ENCODE data around the gene RSBN1L.

Gene RSBN1L

DNA sequence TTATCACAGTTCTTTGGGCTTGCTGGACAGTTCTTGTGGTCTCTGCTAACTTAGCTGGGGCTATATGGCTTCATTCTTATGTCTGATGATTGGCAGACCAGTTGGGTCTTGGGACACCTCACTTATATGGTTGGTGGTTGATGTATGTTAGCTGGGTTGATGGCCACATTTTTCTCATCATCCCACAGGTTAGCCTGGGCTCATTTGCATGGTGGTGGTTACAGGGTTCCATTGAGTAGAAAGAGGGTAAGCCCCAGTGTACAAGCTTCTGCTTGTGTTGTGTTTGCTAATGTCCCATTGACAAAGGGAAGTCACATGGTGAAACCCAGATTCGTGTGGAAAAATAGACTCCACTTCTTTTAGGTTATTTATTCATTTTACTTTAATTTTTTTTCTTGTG lies 61.3 kb downstream of the RSBN1L start:
- Histone ChIP-seq H3K9ac (ENCODE audit: low read length) (no peak overlapping the region), H3K36me3 (ENCODE audit: control insufficient read depth, low read depth, low read length) (no peaks in the 10 kb centered on the region), H3K4me1 (ENCODE audit: control insufficient read depth, low read depth, low read length) (no peaks in the 10 kb centered on the region), H3K27ac (ENCODE audit: low read length) (no peak overlapping the region), H3K4me3 (ENCODE audit: low read length) (no peak overlapping the region), H3K9me3 (ENCODE audit: control insufficient read depth, low read depth, low read length) (no peaks in the 10 kb centered on the region), H3K27me3 (ENCODE audit: control insufficient read depth, insufficient read depth, low read length) (no peaks in the 10 kb centered on the region)

DNA sequence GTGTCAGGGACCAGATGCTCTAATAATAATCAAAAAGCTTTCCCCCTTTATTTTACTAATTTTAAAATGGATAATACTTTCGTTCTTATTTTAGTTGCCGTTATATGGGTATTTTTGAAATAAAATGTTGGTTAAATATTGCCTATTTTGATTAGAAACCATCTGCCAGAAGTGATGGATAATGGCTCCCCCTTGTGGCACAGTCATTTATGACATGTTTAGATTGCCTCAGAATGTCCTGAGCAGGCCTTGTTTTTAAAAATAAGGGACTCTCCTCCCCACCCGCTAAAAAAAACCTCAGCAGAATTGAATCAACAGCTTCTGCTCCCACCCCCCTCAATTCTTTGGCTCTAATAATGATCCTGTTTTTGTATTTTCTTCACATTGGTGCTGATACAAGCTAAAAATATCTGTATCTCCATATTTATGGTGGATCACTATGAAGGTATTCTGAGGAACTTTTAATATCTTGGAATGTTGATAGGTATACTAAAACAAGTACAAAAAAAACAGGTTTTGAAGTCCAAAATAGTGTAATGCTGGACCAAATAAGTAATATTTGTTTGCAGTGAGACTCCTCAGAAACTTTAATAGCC lies 63.1 kb downstream of the RSBN1L start:
- Histone ChIP-seq H3K4me1 (ENCODE audit: control insufficient read depth, low read depth, low read length) (no peaks in the 10 kb centered on the region), H3K4me3 (ENCODE audit: low read length) (no peak overlapping the region), H3K27ac (ENCODE audit: low read length) (no peak overlapping the region), H3K36me3 (ENCODE audit: control insufficient read depth, low read depth, low read length) (no peaks in the 10 kb centered on the region), H3K27me3 (ENCODE audit: control insufficient read depth, insufficient read depth, low read length) (no peaks in the 10 kb centered on the region), H3K9ac (ENCODE audit: low read length) (no peak overlapping the region), H3K9me3 (ENCODE audit: control insufficient read depth, low read depth, low read length) (no peaks in the 10 kb centered on the region)

DNA sequence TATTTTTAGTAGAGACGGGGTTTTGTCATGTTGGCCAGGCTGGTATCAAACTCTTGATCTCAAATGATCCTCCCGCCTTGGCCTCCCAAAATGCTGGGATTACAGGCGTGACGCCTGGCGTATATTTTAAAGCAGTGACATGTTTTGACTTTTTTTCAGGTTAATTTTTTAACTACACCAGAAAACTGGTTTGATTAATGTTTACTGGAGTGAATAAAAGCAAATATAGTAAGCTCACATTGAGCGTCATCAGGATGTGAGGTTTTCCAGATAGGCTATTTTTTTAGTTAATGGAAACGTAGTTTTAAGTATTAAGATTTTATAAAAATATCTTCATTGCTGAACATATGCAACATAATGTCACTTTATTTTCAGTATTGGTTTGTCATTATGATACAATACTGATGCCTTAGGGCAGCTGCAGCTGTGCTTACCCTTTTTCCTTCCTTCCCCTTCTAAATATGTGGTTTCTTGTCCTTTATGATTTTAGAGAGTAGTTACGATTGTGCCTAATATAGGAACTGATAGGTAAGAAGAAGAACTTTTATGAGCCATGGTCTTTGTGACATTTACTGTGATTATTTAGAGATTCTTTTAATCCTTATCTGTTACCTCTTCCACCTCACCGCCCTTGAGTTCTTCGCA lies 64.7 kb downstream of the RSBN1L start:
- H3K27me3 ChIP-seq (ENCODE audit: control insufficient read depth, insufficient read depth, low read length): no peaks in the 10 kb centered on the region
- H3K36me3 ChIP-seq (ENCODE audit: control insufficient read depth, low read depth, low read length): no peaks in the 10 kb centered on the region
- H3K27ac ChIP-seq (ENCODE audit: low read length): no peak overlapping the region
- H3K4me1 ChIP-seq (ENCODE audit: control insufficient read depth, low read depth, low read length): no peaks in the 10 kb centered on the region
- no peaks in the 10 kb centered on the region for H3K9me3 ChIP-seq (ENCODE audit: control insufficient read depth, low read depth, low read length)
- no peak overlapping the region for H3K4me3 ChIP-seq (ENCODE audit: low read length)
- H3K9ac ChIP-seq (ENCODE audit: low read length): no peak overlapping the region

DNA sequence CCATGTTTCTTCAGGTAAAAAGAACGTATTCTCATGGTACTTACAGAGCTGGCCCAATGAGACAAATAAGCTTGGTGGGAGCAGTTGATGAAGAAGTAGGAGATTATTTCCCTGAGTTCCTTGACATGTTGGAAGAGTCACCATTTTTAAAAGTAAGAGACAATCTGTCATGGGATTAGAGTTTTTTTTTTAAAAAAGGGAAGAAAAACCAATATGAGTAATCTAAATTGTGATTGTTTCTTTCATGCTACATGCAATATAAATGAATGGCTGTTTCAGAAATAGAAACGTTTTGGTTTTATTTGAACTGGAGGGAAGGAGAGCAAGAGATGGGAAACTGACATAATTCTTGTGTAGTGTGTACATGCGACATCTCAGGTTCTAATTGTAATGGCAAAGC lies 69.2 kb downstream of the RSBN1L start:
- Histone ChIP-seq H3K4me3 (ENCODE audit: low read length) (no peak overlapping the region), H3K27ac (ENCODE audit: low read length) (no peak overlapping the region), H3K9ac (ENCODE audit: low read length) (no peak overlapping the region), H3K4me1 (ENCODE audit: control insufficient read depth, low read depth, low read length) (no peaks in the 10 kb centered on the region), H3K27me3 (ENCODE audit: control insufficient read depth, insufficient read depth, low read length) (no peaks in the 10 kb centered on the region), H3K36me3 (ENCODE audit: control insufficient read depth, low read depth, low read length) (no peaks in the 10 kb centered on the region), H3K9me3 (ENCODE audit: control insufficient read depth, low read depth, low read length) (no peaks in the 10 kb centered on the region)

DNA sequence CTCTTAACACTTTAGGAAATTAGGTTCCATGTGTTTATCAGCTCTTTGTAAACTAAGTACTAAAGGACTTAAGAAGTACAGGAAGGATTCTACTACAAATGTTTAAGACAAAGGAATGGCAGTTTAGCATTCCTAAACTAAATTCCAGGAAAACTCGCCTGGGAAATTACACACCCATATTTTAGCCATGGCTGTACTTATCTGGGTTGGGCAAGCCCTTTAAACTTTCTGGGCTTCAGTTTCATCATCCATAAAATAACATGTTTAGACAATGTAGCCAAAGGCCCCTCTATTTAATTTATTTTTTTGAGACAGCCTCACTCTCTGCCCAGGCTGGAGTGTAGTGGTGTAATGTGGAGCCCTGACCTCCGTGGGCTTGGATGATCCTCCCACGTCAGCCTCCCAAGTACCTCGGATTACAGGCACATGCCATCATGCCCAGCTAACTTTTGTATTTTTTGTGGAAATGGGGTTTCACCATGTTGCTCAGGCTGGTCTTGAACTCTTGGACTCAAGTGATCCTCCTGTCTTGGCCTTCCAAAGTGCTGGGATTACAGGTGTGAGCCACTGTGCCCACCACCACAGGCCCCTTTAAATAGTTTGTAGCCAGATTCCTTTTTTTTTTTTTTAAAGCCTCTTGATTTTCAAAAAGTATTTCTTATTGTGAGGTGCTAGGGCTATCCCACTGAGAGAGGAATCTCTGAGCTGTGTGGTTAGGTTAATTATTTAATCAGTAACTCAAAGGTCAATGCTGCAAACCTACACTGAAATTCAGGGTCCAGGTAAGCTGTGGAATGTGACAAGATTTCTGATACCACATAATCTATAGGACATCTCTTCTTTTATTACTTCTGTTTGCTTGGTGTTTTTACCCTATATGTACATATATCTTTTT lies 69.9 kb downstream of the RSBN1L start:
- Histone ChIP-seq H3K9ac (ENCODE audit: low read length) (no peak overlapping the region), H3K27me3 (ENCODE audit: control insufficient read depth, insufficient read depth, low read length) (no peaks in the 10 kb centered on the region), H3K36me3 (ENCODE audit: control insufficient read depth, low read depth, low read length) (no peaks in the 10 kb centered on the region), H3K4me3 (ENCODE audit: low read length) (no peak overlapping the region), H3K4me1 (ENCODE audit: control insufficient read depth, low read depth, low read length) (no peaks in the 10 kb centered on the region), H3K9me3 (ENCODE audit: control insufficient read depth, low read depth, low read length) (no peaks in the 10 kb centered on the region), H3K27ac (ENCODE audit: low read length) (no peak overlapping the region)

DNA sequence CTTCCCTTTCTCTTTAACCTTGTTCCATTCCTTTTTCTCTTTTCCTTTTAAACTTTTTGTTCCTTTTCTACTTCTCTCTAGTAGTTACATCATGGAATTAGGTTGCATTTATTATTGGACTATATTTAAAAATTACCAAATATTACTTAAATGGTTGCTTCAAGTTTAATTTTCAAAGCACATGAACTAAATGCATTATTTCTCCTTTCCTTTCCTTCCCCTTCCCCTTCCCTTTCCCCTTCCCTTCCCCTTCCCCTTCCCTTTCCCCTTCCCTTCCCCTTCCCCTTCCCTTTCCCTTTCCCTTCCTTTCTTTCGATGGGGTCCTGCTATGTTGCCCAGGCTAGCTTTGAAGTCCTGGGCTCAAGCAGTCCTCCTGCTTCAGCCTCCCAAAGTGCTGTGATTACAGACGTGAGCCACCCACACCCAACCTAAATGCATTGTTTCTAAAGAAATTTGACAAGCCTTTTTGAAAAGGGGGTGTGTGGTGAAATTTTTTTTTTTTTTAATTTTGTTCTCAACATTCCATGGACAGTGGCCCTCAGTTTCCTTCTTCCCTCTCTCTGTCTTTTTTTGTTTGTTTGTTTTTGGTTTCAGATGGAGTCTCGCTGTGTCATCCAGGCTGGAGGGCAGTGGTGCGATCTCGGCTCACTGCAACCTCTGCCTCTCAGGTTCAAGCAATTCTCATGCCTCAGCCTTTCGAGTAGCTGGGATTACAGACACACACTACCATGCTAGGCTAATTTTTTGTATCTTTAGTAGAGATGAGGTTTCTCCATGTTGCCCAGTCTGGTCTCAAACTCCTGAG lies 70.7 kb downstream of the RSBN1L start:
- Histone ChIP-seq H3K9ac (ENCODE audit: low read length) (no peak overlapping the region), H3K36me3 (ENCODE audit: control insufficient read depth, low read depth, low read length) (no peaks in the 10 kb centered on the region), H3K4me3 (ENCODE audit: low read length) (no peak overlapping the region), H3K4me1 (ENCODE audit: control insufficient read depth, low read depth, low read length) (no peaks in the 10 kb centered on the region), H3K27ac (ENCODE audit: low read length) (no peak overlapping the region), H3K27me3 (ENCODE audit: control insufficient read depth, insufficient read depth, low read length) (no peaks in the 10 kb centered on the region), H3K9me3 (ENCODE audit: control insufficient read depth, low read depth, low read length) (no peaks in the 10 kb centered on the region)

DNA sequence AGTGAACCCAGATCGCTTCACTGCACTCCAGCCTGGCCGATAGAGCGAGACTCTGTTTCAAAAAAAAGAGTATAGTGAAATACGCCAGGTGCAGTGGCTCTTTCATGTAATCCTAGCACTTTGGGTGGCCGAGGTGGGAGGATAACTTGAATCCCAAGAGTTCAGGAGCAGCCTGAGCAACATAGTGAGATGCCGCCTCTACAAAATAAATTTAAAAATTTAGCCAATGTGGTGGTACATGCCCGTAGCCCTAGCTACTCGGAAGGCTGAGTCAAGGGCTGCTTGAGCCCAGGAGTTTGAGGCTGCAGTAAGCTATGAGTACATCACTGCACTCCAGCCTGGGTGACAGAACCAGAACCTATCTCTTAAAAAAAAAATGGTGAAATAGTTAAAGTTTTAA lies 74.1 kb downstream of the RSBN1L start:
- H3K27me3 ChIP-seq (ENCODE audit: control insufficient read depth, insufficient read depth, low read length): no peaks in the 10 kb centered on the region
- H3K9me3 ChIP-seq (ENCODE audit: control insufficient read depth, low read depth, low read length): no peaks in the 10 kb centered on the region
- H3K36me3 ChIP-seq (ENCODE audit: control insufficient read depth, low read depth, low read length): peaks cover 11% of the 10 kb centered on the region
- H3K27ac ChIP-seq (ENCODE audit: low read length): no peak overlapping the region
- no peaks in the 10 kb centered on the region for H3K4me1 ChIP-seq (ENCODE audit: control insufficient read depth, low read depth, low read length)
- no peak overlapping the region for H3K9ac ChIP-seq (ENCODE audit: low read length)
- H3K4me3 ChIP-seq (ENCODE audit: low read length): no peak overlapping the region

DNA sequence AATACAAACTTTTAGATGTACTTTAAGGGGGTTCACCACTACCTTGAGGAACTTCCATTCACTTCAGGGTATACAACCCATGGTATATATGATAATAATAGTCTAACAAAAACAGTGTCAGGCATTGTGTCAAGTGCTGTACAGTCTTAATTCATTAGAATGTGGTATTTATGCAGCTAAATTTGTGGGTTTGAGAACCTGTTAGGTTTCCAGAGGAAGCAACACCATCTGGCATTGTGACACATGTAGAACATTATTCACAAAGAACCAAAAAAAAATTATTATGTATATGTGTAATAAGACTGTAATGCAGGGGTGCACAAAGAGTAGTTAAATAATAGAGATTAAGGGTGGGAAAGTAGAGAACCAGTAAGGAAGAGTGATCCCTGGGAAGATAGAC lies 75.6 kb downstream of the RSBN1L start:
- H3K4me1 ChIP-seq (ENCODE audit: control insufficient read depth, low read depth, low read length): no peaks in the 10 kb centered on the region
- H3K9ac ChIP-seq (ENCODE audit: low read length): no peak overlapping the region
- H3K27ac ChIP-seq (ENCODE audit: low read length): no peak overlapping the region
- no peaks in the 10 kb centered on the region for H3K27me3 ChIP-seq (ENCODE audit: control insufficient read depth, insufficient read depth, low read length)
- no peak overlapping the region for H3K4me3 ChIP-seq (ENCODE audit: low read length)
- H3K9me3 ChIP-seq (ENCODE audit: control insufficient read depth, low read depth, low read length): no peaks in the 10 kb centered on the region
- H3K36me3 ChIP-seq (ENCODE audit: control insufficient read depth, low read depth, low read length): peaks cover 14% of the 10 kb centered on the region

DNA sequence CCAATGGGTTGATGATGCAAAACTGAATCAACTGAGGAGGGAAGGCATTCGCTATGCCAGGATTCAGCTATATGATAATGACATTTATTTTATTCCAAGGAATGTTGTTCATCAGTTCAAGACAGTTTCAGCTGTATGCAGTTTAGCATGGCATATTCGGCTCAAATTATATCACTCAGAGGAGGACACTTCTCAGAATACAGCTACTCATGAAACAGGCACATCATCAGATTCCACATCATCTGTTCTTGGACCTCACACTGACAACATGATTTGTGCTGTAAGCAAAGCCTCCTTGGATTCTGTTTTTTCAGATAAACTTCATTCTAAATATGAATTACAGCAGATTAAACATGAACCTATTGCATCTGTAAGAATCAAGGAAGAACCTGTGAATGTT lies 82.3 kb downstream of the RSBN1L start:
- Histone ChIP-seq H3K9ac (ENCODE audit: low read length) (no peak overlapping the region), H3K4me3 (ENCODE audit: low read length) (no peak overlapping the region), H3K27ac (ENCODE audit: low read length) (no peak overlapping the region), H3K27me3 (ENCODE audit: control insufficient read depth, insufficient read depth, low read length) (no peaks in the 10 kb centered on the region), H3K36me3 (ENCODE audit: control insufficient read depth, low read depth, low read length) (peaks cover 24% of the 10 kb centered on the region), H3K4me1 (ENCODE audit: control insufficient read depth, low read depth, low read length) (no peaks in the 10 kb centered on the region), H3K9me3 (ENCODE audit: control insufficient read depth, low read depth, low read length) (no peaks in the 10 kb centered on the region)

DNA sequence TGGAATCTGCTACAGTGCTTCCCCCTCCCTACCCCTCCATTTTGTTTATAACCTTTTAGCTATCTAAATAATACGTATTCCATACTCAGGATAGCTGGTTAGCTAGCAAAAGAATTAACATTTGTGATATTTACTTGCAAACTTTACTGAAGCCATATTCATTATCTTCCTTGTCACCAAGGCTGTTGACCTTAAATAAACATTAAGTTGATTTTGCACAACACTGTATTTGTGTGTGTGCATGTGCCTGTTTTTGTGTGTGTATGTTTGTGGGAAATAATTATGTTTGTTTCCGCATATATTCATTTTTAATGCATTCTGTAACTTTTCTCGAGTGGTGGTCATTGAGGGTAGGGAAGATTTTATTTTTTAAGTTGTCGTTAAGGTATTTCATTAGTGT lies 86.1 kb downstream of the RSBN1L start:
- H3K9me3 ChIP-seq (ENCODE audit: control insufficient read depth, low read depth, low read length): peaks cover 15% of the 10 kb centered on the region
- H3K27me3 ChIP-seq (ENCODE audit: control insufficient read depth, insufficient read depth, low read length): no peaks in the 10 kb centered on the region
- peaks cover 18% of the 10 kb centered on the region for H3K36me3 ChIP-seq (ENCODE audit: control insufficient read depth, low read depth, low read length)
- H3K4me1 ChIP-seq (ENCODE audit: control insufficient read depth, low read depth, low read length): no peaks in the 10 kb centered on the region
- H3K4me3 ChIP-seq (ENCODE audit: low read length): no peak overlapping the region
- H3K27ac ChIP-seq (ENCODE audit: low read length): no peak overlapping the region
- no peak overlapping the region for H3K9ac ChIP-seq (ENCODE audit: low read length)

DNA sequence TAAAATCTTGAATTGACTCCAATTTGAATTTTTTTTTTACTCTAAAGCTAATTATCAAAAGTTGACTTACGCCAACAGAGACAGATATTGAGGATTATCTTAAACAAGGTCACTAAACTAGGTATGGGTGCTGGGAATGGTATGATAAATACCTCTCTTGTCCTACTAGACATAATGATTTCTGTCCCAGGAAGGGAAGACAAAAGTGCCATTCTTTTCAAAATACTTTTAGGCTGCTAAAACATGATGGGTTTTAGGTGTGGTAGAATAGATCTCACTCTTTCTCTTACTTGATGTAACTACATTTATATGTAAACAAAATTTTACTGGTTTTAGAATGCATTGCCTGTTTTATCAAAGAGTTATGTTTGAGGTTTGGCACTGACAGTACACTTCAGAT lies 86.9 kb downstream of the RSBN1L start:
- H3K9ac ChIP-seq (ENCODE audit: low read length): no peak overlapping the region
- peaks cover 15% of the 10 kb centered on the region for H3K9me3 ChIP-seq (ENCODE audit: control insufficient read depth, low read depth, low read length)
- H3K4me3 ChIP-seq (ENCODE audit: low read length): no peak overlapping the region
- H3K4me1 ChIP-seq (ENCODE audit: control insufficient read depth, low read depth, low read length): no peaks in the 10 kb centered on the region
- H3K27me3 ChIP-seq (ENCODE audit: control insufficient read depth, insufficient read depth, low read length): no peaks in the 10 kb centered on the region
- no peak overlapping the region for H3K27ac ChIP-seq (ENCODE audit: low read length)
- peaks cover 18% of the 10 kb centered on the region for H3K36me3 ChIP-seq (ENCODE audit: control insufficient read depth, low read depth, low read length)

Measured in iPS-18a (cell line).